ENCODE data around the gene HINT2.
A peak's percentile ranks its signal among the peaks of the same experiment; 100 is the strongest.

HINT2 gene

GRCh38 chr9:35840881-35841644 is 26.2 kb upstream of the HINT2 start:
- DNase-seq: no peak

DNA sequence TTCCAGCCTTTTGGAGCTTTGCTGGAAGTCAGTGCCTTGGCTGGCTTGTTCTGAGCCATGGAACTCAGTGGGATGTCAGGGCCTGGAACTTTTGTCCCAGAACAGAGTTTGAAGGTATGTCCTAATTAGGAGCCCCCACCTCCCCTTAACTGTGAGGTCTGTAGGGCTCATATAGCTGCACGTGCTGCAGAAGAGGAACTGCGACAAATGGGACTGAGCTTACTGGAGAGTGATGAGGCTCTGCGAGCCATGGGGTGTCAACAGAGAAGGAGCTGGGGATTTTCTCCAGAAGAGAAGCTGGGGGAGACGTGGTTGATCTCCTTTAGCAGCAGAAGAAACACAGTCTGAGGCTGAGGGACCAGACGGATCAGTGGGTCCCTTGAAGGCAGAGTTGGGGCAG is 25.1 kb upstream of the HINT2 start:
- no peak for DNase-seq

DNA sequence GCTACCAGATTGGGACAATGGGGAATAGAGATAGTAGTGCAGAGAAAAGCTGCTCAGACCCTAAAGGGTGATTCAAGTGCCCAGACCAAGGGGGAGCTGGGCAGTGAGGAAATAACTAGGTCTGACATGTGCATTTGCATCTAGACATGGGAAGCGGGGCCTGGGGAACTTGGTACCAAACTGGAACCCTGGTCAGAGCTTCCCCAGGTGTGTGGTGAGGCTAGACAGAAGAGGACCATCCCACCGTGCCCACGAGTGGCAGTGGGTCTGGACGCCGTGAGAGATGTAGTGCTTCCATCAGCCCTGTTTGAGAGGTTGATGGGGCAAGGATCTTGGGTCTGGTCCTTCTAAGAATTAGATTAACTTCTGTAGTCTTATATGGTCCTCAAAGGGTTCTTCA is 21.8 kb upstream of the HINT2 start:
- no peak for DNase-seq

DNA sequence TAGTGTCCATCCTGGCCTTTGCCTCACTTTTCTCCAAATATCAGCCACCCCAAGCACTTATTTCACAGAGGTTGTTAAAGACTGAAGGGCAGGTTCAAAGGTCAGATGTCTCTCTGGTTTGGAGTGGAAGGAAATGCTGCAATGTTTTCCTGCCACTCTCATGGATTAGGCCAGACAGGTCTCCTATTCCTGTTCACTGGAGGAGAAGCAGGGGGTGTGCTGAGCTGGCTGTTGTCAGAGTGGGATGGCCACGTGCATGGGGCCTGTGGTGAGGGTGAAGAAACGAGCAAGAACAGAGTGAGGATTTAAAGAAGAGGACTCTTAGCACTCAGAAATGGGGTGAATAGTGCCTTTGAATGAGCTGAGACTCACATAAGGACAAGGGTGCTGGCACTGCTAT is 20.9 kb upstream of the HINT2 start:
- DNase-seq: no peak

- peak; percentile 44 for DNase-seq
These were observed 20.4 kb upstream of the HINT2 start for GRCh38 chr9:35835216-35835632.

DNA sequence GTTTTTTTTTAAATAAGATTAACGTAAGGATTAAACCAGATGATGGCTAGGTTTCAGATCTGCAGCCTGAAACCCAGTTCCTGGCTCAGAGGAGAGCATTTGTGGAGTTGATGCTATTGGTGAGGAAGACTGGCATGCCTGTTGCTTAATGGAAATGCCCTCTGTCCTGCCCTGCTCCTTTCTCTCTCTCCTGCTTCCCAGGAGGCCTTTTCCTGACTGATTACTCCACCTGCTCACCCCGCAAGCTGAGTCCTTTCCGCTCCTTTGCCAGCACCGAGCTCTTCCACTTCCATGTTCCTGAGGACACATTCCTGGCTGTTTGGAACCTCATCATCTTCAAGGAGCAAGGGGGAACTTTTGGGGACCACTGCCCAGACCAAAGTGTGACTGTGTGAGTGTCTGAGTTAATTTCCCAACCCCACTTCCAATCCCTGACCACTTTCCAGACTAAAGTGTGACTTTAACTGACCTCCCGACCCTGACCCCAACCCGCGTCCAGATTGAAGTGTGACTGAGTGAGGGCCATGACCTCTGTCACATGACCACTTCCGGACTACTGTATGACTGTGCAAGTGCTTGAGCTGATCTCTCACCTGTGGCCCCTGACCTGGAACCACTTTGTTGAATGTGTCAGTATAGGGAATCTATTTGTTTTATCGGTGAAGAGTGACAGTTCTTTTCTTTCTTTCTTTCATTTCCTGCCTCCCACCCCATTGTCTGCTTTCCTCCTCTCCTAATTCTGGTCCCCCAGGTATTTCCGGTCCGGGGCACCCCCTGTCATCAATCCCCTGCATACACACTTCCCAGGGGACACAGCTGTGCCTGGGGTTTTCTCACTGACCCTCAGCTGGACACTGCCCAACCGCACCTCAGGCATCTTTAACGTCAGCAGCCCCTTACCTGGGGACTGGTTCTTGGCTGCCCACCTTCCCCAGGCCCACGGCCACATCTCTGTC is 19.7 kb upstream of the HINT2 start:
- no peak for DNase-seq

DNA sequence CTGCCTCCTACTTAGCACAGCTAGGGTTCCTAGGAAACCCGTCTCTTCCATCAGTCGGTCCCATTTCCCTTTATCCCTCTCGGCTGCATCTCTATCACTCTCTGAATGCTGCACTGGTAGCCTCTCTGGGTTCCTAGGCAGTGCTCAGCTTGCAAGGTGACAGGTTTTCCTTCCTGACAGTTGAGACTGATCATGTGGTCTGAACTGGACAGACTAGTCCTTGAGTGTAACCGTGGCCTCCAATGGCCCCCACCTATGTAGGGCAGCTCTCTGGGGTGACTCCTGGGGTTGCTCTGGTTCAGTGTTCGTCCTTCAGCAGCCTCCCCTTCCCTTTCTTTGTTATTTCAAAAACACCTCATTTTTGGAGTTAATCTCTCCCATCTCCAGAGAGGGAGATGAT is 18.0 kb upstream of the HINT2 start:
- no peak for DNase-seq

DNA sequence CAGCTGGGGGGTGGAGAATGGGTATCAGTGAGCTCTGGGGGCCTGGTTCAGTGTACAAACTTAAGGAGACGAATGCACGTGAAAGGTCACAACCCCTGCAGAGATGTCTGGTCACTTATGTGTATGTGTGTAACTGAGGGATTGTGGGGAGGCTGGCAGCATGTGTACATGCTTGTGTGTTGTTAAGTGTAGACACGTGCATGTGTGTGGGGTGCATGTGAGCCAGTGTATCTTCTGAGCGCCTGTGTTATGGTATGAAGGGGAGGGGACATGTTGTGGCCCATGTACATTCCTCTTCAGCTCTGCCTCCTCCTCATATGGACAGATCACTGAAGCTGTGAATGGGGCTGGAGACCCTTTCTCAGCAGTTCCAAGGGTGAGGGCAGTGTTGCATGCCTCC is 16.2 kb upstream of the HINT2 start:
- no peak for DNase-seq

DNA sequence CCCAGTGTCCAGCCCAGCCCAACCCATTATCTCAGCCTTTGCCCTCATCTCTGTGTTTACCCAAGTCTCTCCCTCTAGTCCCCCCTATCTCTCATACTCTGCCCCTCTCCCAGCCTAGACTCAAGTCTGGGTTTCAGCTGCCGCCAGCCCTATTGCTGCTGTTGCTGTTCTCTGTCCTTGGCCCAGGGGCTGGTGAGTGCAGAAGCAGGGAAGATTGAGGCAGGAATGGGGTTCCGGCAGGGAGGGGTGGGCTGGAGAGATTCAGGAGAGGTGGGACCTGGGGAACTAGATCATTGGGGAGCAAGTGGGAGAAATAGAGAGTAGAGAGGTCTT is 14.9 kb upstream of the HINT2 start:
- no peak for DNase-seq

DNA sequence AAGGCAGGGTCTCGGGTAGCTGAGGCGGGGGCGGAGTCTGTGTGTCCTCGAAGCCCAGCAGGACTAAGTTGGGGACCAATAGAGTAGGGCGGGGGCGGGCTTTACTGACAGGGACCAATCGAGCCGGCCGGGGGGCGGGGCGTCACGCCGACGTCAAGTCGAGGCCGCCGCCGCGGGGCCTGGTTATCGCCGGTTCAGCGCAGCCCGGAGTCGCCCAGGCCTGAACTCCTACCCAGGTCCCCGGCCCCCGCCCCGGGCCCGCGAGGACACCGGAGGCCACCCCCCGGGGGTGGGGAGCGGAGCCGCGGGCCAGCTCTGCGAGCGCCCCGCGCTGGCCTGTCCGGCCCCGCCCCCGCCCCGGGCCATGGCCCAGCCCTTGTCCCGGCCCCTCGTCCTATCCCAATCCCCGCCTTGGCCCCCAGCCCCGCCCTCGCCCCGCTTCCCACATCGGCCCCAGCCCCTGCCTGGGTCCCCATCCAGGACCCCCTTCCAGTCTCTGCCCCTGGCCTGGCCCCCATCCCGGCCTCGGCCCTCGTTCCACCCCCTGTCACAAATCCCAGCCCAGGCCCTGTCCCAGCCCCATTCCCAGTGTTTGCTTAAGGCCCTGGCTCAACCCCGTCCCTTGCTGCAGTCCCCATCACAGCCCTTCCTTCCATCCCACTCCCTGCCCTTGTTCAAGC is 14.4 kb upstream of the HINT2 start, which contains the start of gene TMEM8B:
Gene TMEM8B, plus strand, starts transcription at position 145 of the 680 bp plus-strand sequence. Its CDS starts 220 bp downstream, at position 365.
- DNase-seq: peak; percentile 97

GRCh38 chr9:35828716-35829083 is 13.9 kb upstream of the HINT2 start, which contains the start of gene FAM221B:
FAM221B (minus strand) TSS chr9:35828732; CDS start chr9:35826161, 2,571 bp downstream.
- no peak for DNase-seq

- DNase-seq: no peak
These were observed 12.6 kb upstream of the HINT2 start for GRCh38 chr9:35827486-35827885.

DNA sequence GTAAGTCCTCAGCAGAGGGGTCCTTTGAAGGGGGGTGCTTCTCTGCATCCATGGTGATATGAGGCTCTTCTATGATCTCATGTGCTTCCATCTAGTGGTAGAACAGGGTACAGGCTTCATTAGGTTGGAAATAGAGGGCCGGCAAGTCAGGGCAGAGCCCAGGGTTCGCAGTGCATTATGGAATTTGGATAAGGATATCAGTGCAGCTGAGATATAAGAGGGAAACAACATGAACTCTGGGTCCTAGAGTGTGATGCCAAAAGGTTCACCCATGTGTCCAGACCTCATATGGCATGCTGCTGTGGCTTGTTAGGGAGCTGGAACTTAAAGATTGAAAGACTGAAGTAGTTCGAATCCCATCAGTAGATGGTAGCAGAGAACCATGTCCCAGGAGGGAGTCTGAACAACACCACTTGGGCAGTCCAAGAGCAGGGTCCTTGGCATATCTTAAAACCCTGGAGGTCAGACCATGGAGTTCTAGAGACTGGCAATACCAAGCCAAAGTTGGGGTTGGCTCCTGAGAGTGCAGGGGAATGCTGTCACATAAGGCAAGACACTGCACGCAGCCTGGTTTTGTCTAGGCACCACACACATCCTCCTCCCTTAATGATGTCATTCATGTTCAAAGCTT is 11.3 kb upstream of the HINT2 start:
- peak; percentile 84 for DNase-seq

DNA sequence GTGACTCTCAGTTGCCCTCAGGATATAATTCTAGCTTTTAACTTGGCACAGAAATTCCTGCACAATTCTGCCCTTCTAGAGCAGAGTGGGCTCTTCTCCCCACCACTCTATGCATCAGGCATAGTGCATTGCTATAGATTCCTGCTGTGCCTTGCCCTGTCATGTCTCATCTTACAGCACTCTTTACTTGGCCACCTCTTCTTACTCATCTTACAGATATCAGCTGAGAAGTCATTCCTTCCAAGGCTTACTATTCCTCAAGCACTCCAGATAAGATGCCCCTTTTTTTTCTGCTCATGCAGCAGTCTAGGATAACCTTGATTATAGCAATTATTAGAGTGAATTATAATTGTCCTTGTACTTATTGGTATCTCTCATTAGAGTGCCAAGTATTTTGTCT is 8.1 kb upstream of the HINT2 start:
- no peak for DNase-seq

DNA sequence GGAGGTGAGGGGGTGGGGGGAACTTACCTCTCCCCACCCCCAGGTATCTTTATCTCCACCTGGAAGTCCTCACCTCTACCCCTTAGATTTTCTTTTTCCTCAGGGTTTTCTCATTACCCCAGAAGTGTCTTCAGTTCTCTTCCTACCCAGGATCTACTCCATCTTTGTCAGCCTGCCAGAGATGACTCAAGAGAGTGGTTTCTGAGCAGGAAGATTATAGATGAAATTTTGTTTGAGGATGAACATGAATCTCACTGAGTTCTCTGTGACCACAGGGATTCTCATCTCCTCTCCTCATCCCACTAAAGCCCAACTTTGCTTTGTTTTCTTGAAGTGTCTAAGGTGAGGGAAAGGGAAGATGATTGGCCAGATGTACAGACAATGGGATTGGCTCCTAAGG is 5.2 kb upstream of the HINT2 start:
- DNase-seq: peak; percentile 27

- DNase-seq: no peak
These were observed 3.5 kb upstream of the HINT2 start for GRCh38 chr9:35818341-35818740.

GRCh38 chr9:35816708-35817107 is 1.9 kb upstream of the HINT2 start:
- no peak for DNase-seq

DNA sequence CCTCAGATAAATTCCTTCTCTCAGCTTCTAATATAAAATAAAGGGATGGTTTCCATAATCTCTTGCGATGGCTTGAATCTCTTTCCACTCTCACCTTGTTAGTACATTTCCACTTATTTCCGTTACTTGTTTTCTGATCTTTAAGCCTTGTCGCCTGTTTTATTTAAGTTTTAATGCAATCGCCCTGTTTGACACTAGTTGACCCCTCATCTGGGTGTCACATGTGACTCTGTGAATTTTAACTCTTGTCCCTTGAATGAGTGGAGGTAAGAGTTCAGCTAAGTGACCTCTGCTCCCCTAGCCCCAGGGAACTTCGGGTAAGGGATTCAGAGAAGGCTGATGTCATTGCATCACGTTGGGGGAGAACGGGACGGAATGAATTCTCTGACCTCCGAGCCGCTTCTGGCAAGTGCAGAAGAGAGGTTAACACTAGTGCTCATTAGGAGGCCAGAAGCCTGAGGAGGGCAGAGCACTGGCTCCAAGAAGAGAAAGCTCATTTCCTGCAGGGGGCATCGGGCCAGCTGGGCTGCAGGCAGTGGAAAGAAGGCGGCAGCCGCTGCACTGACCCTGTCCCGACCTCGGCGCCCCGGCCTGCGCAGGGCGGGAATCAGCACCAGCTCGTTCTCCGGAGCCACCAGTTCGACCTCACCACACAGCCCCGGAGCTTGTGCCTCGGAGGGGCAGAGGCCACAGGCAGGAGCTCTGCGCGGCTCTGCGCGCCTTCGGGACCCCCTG is 569 bp downstream of the HINT2 start:
- DNase-seq: peak; percentile 88

DNA sequence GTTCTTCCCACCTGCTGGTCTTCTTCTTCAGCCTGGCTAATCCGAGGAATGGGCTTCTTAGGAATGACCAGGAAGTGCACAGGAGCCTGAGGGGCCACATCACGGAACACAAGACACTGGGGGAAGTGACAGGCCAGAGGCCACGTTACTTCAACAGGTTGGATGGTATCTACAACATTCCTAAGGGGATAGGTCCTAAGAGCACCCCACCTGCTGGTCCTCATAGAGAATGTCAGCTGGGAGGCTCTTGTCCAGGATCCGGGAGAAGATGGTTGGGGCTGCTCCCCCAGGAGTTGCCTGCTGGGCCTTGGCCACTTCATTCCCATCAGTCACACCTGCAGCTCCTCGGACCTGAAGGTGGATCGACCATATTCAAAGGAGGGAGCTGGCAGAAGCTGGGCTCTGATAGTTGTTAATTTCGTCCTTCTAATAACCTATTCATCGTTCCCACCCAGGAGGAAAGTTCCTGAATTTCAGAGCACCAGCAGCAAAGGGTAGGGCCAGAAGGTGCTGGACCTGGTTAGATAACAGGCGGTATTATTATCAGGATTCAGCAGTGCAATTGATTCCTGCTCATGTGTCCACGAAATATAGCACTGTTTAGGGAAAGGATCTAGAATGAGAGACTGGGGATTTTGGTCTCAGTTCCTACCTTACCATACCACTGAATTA is 1.3 kb downstream of the HINT2 start:
- DNase-seq: peak; percentile 44

DNA sequence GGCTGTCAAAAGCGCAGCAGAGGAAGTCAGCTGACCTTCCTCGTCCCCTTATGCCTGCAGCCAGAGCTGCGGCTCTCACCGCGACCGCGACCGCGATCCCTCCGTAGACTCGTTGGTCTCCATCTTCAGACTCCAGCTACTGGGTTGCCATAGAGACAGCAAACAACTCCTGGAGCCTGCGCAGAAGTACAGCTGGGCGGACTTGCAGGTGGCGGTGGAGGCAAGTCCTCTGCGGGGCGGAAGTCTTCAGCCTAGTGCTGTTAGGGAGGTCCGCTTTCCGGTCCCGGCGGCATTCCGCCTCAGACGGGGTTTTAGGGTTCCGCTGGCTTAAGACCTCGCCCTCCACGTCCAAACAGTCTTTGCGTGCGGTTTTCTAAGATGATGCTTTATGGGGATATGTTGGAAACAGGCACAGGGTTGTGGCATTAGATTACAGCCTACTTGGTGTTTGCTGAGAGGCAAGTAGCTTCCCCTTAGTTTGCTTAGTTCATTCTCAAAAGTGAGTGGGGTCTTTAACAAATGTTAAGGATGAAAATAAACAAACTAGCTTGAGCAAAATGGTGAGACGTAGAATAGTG is 2.7 kb downstream of the HINT2 start, which contains the start of gene SPAG8:
Gene SPAG8, minus strand, starts transcription at position 238 of the 578 bp plus-strand sequence. Its CDS starts 115 bp downstream, at position 123.
- peak; percentile 99 for DNase-seq

Data from hematopoietic multipotent progenitor cell treated with erythropoietin and hydrocortisone succinate and interleukin-3 and kit ligand, for 4 days (in vitro differentiated cells).